Islet precursor cell (in vitro differentiated cells): ENCODE data around the gene CALM1.

Experiments used
- DNase-seq: peaks from one replicate; pipeline ENCODE4 v3.0.0-alpha.2; 2018

CALM1 gene

DNA sequence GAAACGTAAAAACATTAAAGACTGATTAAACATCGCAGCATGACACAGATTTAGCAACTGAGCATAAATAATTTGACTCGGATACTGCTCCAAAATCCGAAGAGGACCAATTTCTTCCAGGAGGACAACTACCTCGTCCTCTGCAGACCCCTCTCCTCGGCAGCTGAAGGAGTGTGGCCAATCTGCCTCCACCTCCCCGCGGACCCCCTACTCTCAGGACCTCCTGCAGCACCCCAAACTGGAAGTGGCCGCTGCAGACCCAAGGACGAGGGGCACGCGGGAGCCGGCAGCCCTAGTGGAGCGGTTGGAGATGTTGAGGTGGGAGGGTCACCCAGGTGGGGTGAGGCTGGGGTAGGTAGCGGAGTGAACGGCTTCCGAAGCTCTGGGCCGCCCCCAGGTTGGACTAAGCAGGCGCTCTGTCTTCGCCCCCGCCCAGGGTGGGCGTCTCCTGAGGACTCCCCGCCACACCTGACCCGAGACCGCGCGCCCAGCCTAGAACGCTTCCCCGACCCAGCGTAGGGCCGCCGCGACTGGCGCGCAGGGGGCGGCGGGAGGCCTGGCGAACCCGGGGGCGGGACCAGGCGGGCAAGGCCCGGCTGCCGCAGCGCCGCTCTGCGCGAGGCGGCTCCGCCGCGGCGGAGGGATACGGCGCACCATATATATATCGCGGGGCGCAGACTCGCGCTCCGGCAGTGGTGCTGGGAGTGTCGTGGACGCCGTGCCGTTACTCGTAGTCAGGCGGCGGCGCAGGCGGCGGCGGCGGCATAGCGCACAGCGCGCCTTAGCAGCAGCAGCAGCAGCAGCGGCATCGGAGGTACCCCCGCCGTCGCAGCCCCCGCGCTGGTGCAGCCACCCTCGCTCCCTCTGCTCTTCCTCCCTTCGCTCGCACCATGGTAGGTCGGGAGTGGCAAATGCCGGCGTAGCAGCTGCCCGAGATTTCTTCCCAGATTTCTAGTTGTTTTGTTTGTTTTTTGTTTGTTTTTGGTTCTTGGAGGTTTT, at the start of gene CALM1:
CALM1 (plus strand) TSS at position 689 of the 999 bp plus-strand sequence; CDS start at position 891, 202 bp downstream.
- DNase-seq: peak; percentile 95

DNA sequence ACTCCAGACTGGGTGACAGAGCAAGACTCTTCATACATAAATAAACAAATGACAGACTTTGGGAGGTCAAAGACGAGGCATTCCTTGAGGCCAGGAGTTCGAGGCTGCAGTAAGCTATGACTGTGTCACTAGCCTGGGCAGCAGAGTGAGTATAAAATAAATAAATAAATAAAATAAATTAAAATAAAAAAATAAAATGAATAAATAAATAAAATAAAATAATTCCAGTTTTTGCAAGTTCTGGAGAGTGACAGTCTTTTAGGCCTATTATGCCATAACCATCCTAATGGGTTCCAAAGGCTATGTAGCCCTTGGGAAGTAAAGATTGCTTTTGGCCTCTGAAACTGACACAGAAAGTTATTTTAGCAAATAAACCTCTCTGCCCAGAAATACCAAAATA, 48.6 kb upstream of the CALM1 start:
- no peak for DNase-seq

GRCh38 chr14:90349739-90350138, 47.1 kb upstream of the CALM1 start:
- no peak for DNase-seq

DNA sequence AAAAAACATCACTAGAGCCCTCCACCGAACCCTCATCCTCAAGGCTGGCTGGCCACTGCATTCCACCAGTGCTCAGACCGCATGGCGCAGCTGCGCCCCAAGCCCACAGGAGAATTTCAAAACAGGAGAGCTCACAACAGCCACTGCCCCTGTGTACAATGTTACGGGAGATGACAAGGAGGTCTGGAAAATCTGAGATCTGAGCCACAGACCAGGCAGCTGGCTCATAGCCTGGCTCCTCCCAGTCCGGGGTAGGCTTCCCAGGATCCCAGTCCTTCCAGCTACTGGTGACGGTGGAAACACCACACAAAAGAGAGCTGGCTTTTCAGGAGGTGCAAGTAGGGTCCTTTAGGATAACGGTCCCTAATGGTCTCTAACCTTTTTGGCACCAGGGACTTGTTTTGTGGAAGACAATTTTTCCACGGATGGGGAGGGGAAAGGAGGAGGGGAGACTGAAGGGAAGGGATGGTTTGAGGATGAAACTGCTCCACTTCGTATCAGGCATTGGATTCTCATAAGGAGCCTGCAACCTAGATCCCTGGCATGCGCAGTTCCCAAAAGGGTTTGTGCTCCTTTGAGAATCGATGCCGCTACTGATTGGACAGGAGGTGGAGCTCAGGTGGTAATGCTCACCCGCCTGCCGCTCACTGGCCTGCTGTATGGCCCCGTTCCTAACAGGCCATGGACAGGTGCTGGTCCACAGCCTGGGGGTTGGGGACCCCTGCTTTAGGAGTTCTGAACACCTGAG, 42.1 kb upstream of the CALM1 start:
- DNase-seq: peak; percentile 58

DNA sequence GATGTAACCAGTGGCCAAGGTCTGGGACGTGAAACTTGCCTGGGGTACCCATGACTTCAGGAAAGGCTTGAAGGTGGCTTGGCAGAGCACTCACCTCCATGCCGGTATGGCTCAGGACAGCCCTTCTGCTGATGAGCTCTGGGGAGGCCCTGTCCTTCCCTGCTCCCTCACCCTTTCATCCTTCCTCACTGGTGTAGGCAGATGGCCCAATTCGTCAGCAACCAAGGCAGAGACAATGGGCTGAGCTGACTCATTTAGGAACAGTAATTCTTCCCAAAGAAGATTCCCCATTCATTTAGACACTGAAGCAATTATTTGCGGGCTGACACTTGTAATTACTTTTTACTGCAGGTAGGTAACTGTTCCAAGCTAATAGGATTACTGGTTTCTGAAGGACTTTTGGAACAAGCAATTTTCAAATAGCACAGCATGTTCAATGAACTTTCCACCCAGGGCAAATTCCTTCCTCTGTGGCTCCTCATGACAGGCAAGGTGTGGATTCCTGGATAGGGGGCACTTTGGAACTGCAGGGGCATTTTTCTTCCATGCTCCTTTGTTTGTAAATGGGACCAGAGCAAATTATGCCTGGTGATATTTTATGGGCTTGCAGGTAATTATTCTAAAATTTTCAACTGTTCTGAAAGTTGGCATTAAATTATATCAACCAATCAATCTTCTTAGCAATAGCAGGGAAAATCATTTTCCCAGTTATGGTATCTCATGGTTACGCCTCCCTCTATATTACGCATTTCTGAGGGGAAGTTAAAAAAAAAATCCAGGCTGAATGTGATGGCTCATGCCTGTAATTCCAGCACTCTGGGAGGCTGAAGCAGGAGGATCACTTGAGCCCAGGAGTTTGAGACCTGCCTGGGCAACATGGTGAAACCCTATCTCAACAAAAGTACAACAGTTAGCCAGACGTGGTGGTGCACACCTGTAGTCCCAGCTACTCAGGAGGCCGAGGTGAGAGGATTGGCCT, 41.0 kb upstream of the CALM1 start:
- peak; percentile 64 for DNase-seq

- DNase-seq: no peak
These were observed 39.9 kb upstream of the CALM1 start for GRCh38 chr14:90356925-90357324.

GRCh38 chr14:90358359-90358758, 38.5 kb upstream of the CALM1 start:
- DNase-seq: no peak

GRCh38 chr14:90361865-90362557, 34.8 kb upstream of the CALM1 start:
- no peak for DNase-seq

GRCh38 chr14:90362558-90362896, 34.3 kb upstream of the CALM1 start:
- no peak for DNase-seq

DNA sequence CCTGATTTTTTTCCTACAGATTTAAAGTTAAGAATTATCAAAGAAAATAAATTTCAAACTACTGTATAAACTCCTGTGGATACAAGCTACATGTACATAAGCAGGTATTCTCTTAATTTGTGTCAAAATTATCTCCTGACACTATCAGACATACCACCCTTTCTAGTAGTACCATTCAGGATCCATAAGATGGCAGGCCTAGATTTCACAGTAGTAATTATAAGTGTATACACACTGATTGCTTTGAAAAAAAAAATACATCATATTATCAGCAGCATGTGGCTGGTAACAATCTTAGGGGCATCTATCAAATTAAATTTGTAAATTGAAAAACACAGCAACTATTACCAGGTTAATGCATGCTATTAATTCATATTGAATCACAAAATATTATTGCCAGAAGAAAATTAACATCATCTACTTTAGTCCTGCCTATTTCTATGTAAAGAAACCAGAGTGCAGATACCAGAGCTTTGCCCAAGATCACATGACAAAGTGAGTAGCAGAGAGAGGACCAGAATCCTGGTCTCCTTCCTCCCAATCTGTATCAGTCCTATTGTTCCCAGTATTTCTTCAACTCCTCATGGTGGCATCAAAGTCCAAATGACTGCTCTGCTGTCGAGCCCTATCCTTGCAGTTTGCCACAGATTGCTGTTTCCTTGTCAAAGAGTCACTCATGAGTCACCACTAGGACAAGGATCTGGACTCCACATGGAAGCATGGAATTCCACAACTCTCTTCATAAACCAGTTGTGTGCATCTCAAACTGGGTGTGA, 27.7 kb upstream of the CALM1 start:
- peak; percentile 57 for DNase-seq

DNA sequence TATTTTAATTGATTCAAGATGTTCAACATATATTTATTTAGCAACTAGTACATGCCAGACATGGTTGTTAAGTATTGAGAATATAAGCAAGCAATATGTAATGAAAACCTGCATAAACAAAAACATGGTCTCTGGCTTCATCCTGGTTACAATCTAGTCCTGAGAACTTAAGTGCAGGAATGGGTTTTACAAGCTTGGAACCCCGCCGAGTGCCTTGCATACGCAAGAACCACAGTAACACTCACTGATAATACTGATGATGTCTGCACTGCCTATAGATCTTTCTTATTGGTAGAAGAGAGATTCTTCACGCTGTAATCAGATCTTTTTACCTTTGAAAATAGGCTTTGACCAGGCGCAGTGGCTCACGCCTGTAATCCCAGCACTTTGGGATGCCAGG, 22.9 kb upstream of the CALM1 start:
- DNase-seq: no peak

DNA sequence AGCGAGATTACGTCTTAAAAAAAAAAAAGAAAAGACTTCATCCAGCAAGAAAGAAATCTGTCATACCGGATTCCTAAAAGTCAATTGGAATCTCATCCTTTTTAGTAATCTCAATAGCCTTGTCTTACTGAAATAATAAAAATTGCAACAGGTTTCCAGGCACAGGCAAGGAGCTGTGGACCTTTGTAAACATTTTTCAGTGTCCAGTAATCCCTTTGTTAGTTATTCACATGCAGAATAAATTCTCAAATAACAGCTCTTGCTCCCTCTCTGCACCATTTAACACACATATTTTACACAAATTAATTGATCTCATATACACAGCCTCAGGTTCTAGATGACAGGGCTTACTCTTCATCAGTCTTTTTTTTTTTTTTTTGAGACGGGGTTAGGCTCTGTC, 22.0 kb upstream of the CALM1 start:
- no peak for DNase-seq

GRCh38 chr14:90375934-90376333, 20.9 kb upstream of the CALM1 start:
- DNase-seq: no peak

DNA sequence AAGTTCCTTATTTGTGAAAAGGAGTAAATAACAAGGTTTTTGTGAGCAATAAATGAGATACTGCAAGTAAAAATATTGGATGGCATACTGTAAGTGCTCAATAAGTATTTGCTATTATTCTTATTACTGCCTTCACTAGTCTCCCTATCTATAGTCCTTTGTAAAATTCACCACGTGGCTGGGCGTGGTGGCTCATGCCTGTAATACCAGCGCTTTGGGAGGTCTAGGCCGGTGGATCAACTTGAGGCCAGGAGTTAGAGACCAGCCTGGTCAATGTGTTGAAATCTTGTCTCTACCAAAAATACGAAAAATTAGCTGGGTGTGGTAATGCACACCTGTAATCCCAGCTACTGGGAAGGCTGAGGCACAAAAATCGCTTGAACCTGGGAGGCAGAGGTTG, 18.6 kb upstream of the CALM1 start:
- DNase-seq: no peak

DNA sequence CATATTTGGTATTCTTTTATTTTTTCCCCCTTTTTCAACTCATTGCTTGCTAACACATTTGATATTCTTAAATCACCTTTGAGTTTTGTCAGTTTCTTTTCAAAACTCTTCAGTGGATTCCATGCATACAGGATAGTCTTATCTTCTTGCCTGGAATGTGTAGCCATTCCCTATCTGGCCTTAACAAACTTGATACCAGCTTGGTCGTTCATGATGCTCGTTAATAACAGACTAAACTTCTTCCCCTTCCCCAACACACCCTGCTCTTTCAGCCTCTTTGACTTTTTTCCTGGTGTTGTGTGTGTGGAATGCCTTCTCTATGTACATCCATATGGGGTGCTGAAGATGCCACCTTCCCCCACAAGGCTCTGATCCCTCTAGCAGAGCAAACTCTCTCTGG, 17.7 kb upstream of the CALM1 start:
- no peak for DNase-seq

DNA sequence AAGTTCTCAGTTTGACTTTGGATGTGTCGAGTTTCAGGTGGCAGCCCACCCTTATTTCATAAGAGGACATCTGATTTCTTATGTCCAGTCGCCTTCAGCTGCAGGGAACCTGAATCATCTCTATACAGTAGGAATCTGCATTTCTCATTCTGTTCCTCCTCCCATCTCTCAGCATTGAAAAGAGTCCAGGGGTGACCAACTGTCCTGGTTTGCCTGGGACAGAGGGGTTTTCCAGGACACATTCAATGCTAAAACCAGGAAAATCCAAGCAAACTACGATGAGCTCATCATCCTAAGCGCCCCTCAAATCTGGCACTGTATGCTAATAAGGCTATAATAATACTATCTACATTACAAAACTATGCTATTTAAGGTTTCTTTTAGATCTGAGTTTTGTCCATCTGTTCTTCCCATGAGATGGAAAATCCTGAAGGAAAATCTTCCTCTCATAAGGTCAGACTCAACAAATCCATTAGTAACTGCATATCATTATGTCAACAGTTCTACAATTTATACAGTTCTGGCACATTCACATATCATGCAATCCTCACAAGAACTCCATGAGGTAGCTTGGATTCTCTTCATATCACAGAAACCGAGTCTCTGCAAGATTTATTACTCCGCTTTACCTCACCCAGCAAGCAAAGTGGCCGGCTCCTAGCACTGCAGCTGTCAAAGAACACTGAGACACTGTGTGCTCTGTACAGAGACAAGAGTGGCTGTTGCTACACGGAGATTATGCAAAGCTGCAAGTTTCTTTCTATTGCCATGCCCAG, 15.6 kb upstream of the CALM1 start:
- DNase-seq: no peak

DNA sequence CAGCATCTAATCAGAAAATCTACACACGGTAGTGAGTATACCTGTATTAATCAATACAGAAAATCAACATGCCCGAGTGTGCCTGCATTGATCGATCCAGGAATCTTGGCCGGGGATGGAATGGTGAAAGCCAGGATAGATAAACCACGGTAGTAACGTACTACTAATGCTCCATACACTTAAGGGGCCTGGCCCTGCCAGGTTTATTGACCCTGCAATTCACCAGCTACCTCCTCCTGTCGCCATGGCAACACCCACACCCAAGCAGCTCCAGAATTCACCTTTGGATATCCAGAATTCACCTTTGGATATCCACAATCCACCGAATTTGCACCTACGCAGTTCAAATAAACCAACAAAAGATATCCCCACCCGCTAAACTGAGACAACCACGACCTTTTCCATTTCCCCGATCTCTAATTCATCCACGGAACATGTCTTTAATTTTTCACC, 14.8 kb upstream of the CALM1 start:
- peak; percentile 69 for DNase-seq

DNA sequence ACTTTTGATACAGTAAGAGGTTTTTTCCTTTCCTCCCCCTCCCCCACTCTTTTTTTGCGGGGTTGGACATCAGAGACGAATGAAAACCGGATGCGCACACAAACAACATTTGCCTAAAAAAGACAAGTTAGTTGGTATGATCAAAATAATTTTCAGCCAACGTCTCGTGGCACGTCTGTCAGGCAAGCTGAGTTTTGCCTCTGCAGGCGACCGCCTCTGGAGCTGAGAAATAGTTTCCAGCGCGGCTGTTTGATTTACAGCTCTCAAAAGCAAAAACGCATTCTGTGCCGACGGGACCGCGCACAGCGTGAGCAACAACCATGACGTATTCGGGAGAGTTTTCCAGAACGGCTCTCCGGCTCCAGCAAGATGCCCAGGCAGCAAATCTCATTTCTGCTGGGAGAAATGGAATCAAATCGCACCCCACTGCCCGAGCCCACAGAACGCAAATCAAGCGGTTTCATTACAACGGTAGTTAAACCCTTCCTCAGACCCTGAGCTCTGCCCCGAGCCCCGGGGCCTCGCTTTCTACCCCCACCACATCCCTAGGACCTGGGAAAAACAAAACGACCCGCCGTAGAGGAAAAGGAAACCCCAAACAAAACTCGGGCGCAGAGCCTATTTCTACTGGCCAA, 14.2 kb upstream of the CALM1 start:
- peak; percentile 80 for DNase-seq

GRCh38 chr14:90383126-90383730, 13.6 kb upstream of the CALM1 start:
- peak; percentile 100 for DNase-seq
